Fibroblast of lung (primary cell): ENCODE measurements around the gene HRH1. TPM values are rescaled to one million over a fixed set of nuclear protein-coding genes. Genes with fewer than 3 reads are reported as not detected.
"Not testable (repeated sequence)": the region's sequence is repeated elsewhere in the genome, so short reads cannot be mapped to it uniquely, and the experiment has no call there.

Experiments
- DNase-seq, 2 donors: peaks; one replicate each; pipeline versions ENCODE4 v3.0.0 to v3.0.0-alpha.2; 2010; ENCODE audit warnings: low read depth in 2 of 2
- H2AFZ ChIP-seq: 2 replicates; pipeline ENCODE4 v1.5.1; 2012; ENCODE audit warnings: low read length, control low read depth, inconsistent platforms
- H3K27ac ChIP-seq: 2 replicates; pipeline ENCODE4 v1.5.1; 2011; ENCODE audit warnings: low read length, control low read depth; ENCODE audit not compliant: insufficient read depth
- H3K27me3 ChIP-seq: 2 replicates; pipeline ENCODE4 v1.5.1; 2011; ENCODE audit warnings: mild to moderate bottlenecking, low read length; ENCODE audit not compliant: control insufficient read depth, insufficient read depth
- H3K36me3 ChIP-seq: 2 replicates; pipeline ENCODE4 v1.5.1; 2011; ENCODE audit warnings: low read length; ENCODE audit not compliant: control insufficient read depth, insufficient read depth
- H3K4me1 ChIP-seq: 2 replicates; pipeline ENCODE4 v1.5.1; 2011; ENCODE audit warnings: low read length; ENCODE audit not compliant: control insufficient read depth, insufficient read depth; ENCODE audit errors: extremely low read depth
- H3K4me2 ChIP-seq: 2 replicates; pipeline ENCODE4 v1.5.1; 2011; ENCODE audit warnings: low read length, control low read depth; ENCODE audit not compliant: insufficient read depth; ENCODE audit errors: extremely low read depth
- H3K4me3 ChIP-seq, 4 experiments: fragments of 200-600 bp in 1 of 4; sonication (generic) in 1 of 4; replicated peaks in 1 of 4; 2 replicates each; pipeline ENCODE4 v1.5.1; 2011 to 2016; ENCODE audit warnings: low read length in 4 of 4, low read depth in 3 of 4, mild to moderate bottlenecking in 3 of 4, control low read depth in 2 of 4, inconsistent platforms in 1 of 4, mixed read lengths in 1 of 4; ENCODE audit not compliant: insufficient read depth in 1 of 4; ENCODE audit errors: control extremely low read depth in 1 of 4
- H3K79me2 ChIP-seq: 2 replicates; pipeline ENCODE4 v1.5.1; 2012; ENCODE audit warnings: mild to moderate bottlenecking, low read length, inconsistent platforms; ENCODE audit not compliant: control insufficient read depth, insufficient read depth
- H3K9ac ChIP-seq: 2 replicates; pipeline ENCODE4 v1.5.1; 2011; ENCODE audit warnings: mild to moderate bottlenecking, low read length, control low read depth; ENCODE audit not compliant: insufficient read depth
- H3K9me3 ChIP-seq: 2 replicates; pipeline ENCODE4 v1.5.1; 2012; ENCODE audit warnings: low read depth, low read length; ENCODE audit not compliant: control insufficient read depth, insufficient read depth
- H4K20me1 ChIP-seq: 2 replicates; pipeline ENCODE4 v1.5.1; 2011; ENCODE audit warnings: low read length; ENCODE audit not compliant: control insufficient read depth, insufficient read depth; ENCODE audit errors: extremely low read depth
- CTCF ChIP-seq, 2 donors: IDR thresholded peaks in 1 of 2; conservative IDR thresholded peaks in 1 of 2; 1 replicate in 1 of 2; 2 replicates in 1 of 2; pipeline ENCODE4 v1.5.1; 2011 to 2012; ENCODE audit warnings: low read length in 2 of 2, control low read depth in 1 of 2, inconsistent platforms in 1 of 2, low read depth in 1 of 2, mild to moderate bottlenecking in 1 of 2
- EZH2 ChIP-seq: IDR thresholded peaks from 2 replicates; pipeline ENCODE4 v1.5.1; 2012; ENCODE audit warnings: low read length, control low read depth, mild to moderate bottlenecking; ENCODE audit errors: missing control alignments
- polyA plus RNA-seq, 2 donors: library from polyadenylated mRNA; depleted of rRNA in 1 of 2; stranded (reverse) in 1 of 2; unstranded in 1 of 2; fragments of >200 nt; gene quantifications; 2 replicates each; pipeline ENCODE4 v1.2.1, GENCODE V29; 2011 to 2012; ENCODE audit warnings: missing spikeins in 1 of 2
- total RNA-seq: library from RNA; depleted of rRNA; stranded (reverse); fragments of >200 nt; gene quantifications from 2 replicates; pipeline ENCODE4 v1.2.1, GENCODE V29; 2014

HRH1 gene
- total and polyA plus RNA-seq, 2 donors (not counting 1 experiment from before 2014, with no cell fraction given) = 12.6 to 30.6 TPM

GRCh38 chr3:11178421-11178820 is 24.1 kb downstream of the HRH1 start:
- Histone ChIP-seq H3K36me3 (no peaks in the 10 kb centered on the region), H3K4me3 (no peak overlapping the region), H4K20me1 (no peaks in the 10 kb centered on the region), H3K9ac (no peak overlapping the region), H3K9me3 (no peaks in the 10 kb centered on the region), H3K27ac (no peak overlapping the region), H3K79me2 (no peaks in the 10 kb centered on the region), H3K4me1 (no peaks in the 10 kb centered on the region), H3K27me3 (no peaks in the 10 kb centered on the region), H2AFZ (no peak overlapping the region), H3K4me2 (no peak overlapping the region)
- TF ChIP-seq EZH2 (no peak), CTCF (conservative IDR thresholded peaks at IDR 0.05 in 1 of 2, IDR thresholded peaks at IDR 0.05 in 1 of 2; ENCODE audit: low read depth in 1 of 2, low read length in 2 of 2) (no peak)
- no peak for DNase-seq

- not testable (repeated sequence) for H3K27ac ChIP-seq
- H3K4me1 ChIP-seq = peaks cover 11% of the 10 kb centered on the region
Observed at GRCh38 chr3:11184328-11184969, 30.2 kb downstream of the HRH1 start.

GRCh38 chr3:11185144-11185543 is 30.9 kb downstream of the HRH1 start:
- no peaks in the 10 kb centered on the region for H3K36me3 ChIP-seq
- DNase-seq = no peak
- H3K27ac ChIP-seq = no peak overlapping the region
- TF ChIP-seq EZH2 = no peak
- no peak for TF ChIP-seq CTCF (conservative IDR thresholded peaks at IDR 0.05 in 1 of 2, IDR thresholded peaks at IDR 0.05 in 1 of 2; ENCODE audit: low read depth in 1 of 2, low read length in 2 of 2)
- no peak overlapping the region for H3K4me3 ChIP-seq
- H3K4me1 ChIP-seq = peaks cover 11% of the 10 kb centered on the region
- H3K4me2 ChIP-seq = peak overlapping the region; percentile 48
- no peaks in the 10 kb centered on the region for H4K20me1 ChIP-seq
- H3K27me3 ChIP-seq = no peaks in the 10 kb centered on the region
- no peaks in the 10 kb centered on the region for H3K9me3 ChIP-seq
- no peak overlapping the region for H3K9ac ChIP-seq
- H3K79me2 ChIP-seq = no peaks in the 10 kb centered on the region
- no peak overlapping the region for H2AFZ ChIP-seq

More at GRCh38 chr3:11184328-11184969, 30.2 kb downstream of the HRH1 start:
- H2AFZ ChIP-seq, H4K20me1 ChIP-seq, H3K9me3 ChIP-seq, H3K36me3 ChIP-seq, H3K9ac ChIP-seq, DNase-seq, H3K27me3 ChIP-seq, H3K4me2 ChIP-seq, H3K79me2 ChIP-seq, H3K4me3 ChIP-seq: not testable (repeated sequence)
